ENCODE results near the gene RGS19.

GRCh38 chr20:64116016-64116415 is 36.7 kb upstream of the RGS19 start:
- TF ChIP-seq CTCF (conservative IDR thresholded peaks at IDR 0.05; ENCODE audit: low read depth, low read length) (no peak), EZH2 (IDR thresholded peaks at IDR 0.05; ENCODE audit: borderline replicate concordance, low read depth, low read length, poor library complexity, severe bottlenecking) (no peak)
